Keratinocyte (primary cell): ENCODE data around the gene MARCHF9. TPM values are rescaled to one million over a fixed set of nuclear protein-coding genes. Genes with fewer than 3 reads are reported as not detected.

Source experiments
- DNase-seq: peaks from one replicate; pipeline ENCODE4 v3.0.0-alpha.2; 2011; ENCODE audit warnings: low read depth, missing footprints, low spot score
- FAIRE-seq: peaks from 2 replicates; lab custom pipeline; 2011; peaks lifted over from hg19 to GRCh38; lab: Jason Lieb, UNC
- H2AFZ ChIP-seq: 2 replicates; pipeline ENCODE4 v1.6.0; 2012; ENCODE audit warnings: low read length, control low read depth, inconsistent platforms; ENCODE audit not compliant: control insufficient read depth
- H3K27ac ChIP-seq: 2 replicates; pipeline ENCODE4 v1.5.1; 2011; ENCODE audit warnings: low read length; ENCODE audit not compliant: control insufficient read depth, insufficient read depth
- H3K27me3 ChIP-seq: 3 replicates; pipeline ENCODE4 v1.6.0; 2011; ENCODE audit warnings: low read length; ENCODE audit not compliant: control insufficient read depth, insufficient read depth; ENCODE audit errors: extremely low read depth
- H3K36me3 ChIP-seq, 2 experiments: 2 replicates in 1 of 2; 3 replicates in 1 of 2; pipeline ENCODE4 v1.5.1; 2011; ENCODE audit warnings: low read length in 2 of 2, mild to moderate bottlenecking in 1 of 2; ENCODE audit not compliant: control insufficient read depth in 2 of 2, insufficient read depth in 2 of 2; ENCODE audit errors: extremely low read depth in 1 of 2
- H3K4me1 ChIP-seq: 3 replicates; pipeline ENCODE4 v1.5.1; 2011; ENCODE audit warnings: low read length; ENCODE audit not compliant: control insufficient read depth, insufficient read depth; ENCODE audit errors: extremely low read depth
- H3K4me2 ChIP-seq: 3 replicates; pipeline ENCODE4 v1.6.0; 2011; ENCODE audit warnings: low read depth, low read length; ENCODE audit not compliant: control insufficient read depth, insufficient read depth; ENCODE audit errors: extremely low read depth
- H3K4me3 ChIP-seq, 3 experiments: fragments of 200-600 bp in 1 of 3; sonication (generic) in 1 of 3; 2 replicates in 2 of 3; 3 replicates in 1 of 3; pipeline ENCODE4 v1.5.1; 2011 to 2016; ENCODE audit warnings: low read length in 3 of 3, mild to moderate bottlenecking in 3 of 3, control low read depth in 2 of 3, inconsistent platforms in 1 of 3, low read depth in 1 of 3, mixed read lengths in 1 of 3, mixed run types in 1 of 3, moderate library complexity in 1 of 3; ENCODE audit not compliant: control insufficient read depth in 2 of 3, insufficient read depth in 2 of 3; ENCODE audit errors: extremely low read depth in 1 of 3
- H3K79me2 ChIP-seq: 2 replicates; pipeline ENCODE4 v1.6.0; 2012; ENCODE audit warnings: low read length; ENCODE audit not compliant: control insufficient read depth, insufficient read depth
- H3K9ac ChIP-seq: 3 replicates; pipeline ENCODE4 v1.6.0; 2011; ENCODE audit warnings: low read length; ENCODE audit not compliant: control insufficient read depth, insufficient read depth; ENCODE audit errors: extremely low read depth
- H3K9me1 ChIP-seq: 3 replicates; pipeline ENCODE4 v1.6.0; 2011; ENCODE audit warnings: low read length; ENCODE audit not compliant: control insufficient read depth, insufficient read depth; ENCODE audit errors: extremely low read depth
- H3K9me3 ChIP-seq: 2 replicates; pipeline ENCODE4 v1.5.1; 2012; ENCODE audit warnings: low read depth, low read length; ENCODE audit not compliant: control insufficient read depth
- H4K20me1 ChIP-seq: 3 replicates; pipeline ENCODE4 v1.6.0; 2011; ENCODE audit warnings: low read length; ENCODE audit not compliant: control insufficient read depth, insufficient read depth; ENCODE audit errors: extremely low read depth
- EZH2 ChIP-seq: IDR thresholded peaks from one replicate; pipeline ENCODE4 v1.6.1; 2012; ENCODE audit warnings: inconsistent platforms, mild to moderate bottlenecking, low read length, moderate library complexity
- dilution Hi-C: fragments of 300-500 bp; cut with MboI; formaldehyde crosslinking; loops from one replicate; pipeline ENCODE4 v1.7.0; 2020; ENCODE audit warnings: low sequenced_read_pairs; ENCODE audit not compliant: extremely low pct_ligation_motif_present
- polyA plus RNA-seq, 5 experiments: library from polyadenylated mRNA; depleted of rRNA in 3 of 5; stranded (reverse) in 3 of 5; stranded (forward) in 1 of 5; unstranded in 1 of 5; fragments of >200 nt; gene quantifications; 1 replicate in 1 of 5; 2 replicates in 3 of 5; 3 replicates in 1 of 5; pipeline versions ENCODE4 v1.2.1 to v1.2.3, GENCODE V29; 2011 to 2012; ENCODE audit warnings: missing spikeins in 2 of 5, low read depth in 1 of 5, low replicate concordance in 1 of 5
- TF ChIP-seq, protein P1 (sequence below), 3 experiments: IDR thresholded peaks in 1 of 3; conservative IDR thresholded peaks in 1 of 3; optimal IDR thresholded peaks in 1 of 3; 2 replicates in 2 of 3; 3 replicates in 1 of 3; pipeline versions ENCODE3 to v1.5.1; 2011; ENCODE audit warnings: low read length in 3 of 3, mild to moderate bottlenecking in 3 of 3, moderate library complexity in 2 of 3, control low read depth in 1 of 3, inconsistent platforms in 1 of 3; ENCODE audit not compliant: insufficient read depth in 2 of 3; ENCODE audit errors: extremely low read depth in 1 of 3

Gene MARCHF9
- polyA plus RNA-seq, 1 donor (not counting 4 experiments of a cell fraction or from before 2014, with no cell fraction given), result 10.9 TPM

DNA sequence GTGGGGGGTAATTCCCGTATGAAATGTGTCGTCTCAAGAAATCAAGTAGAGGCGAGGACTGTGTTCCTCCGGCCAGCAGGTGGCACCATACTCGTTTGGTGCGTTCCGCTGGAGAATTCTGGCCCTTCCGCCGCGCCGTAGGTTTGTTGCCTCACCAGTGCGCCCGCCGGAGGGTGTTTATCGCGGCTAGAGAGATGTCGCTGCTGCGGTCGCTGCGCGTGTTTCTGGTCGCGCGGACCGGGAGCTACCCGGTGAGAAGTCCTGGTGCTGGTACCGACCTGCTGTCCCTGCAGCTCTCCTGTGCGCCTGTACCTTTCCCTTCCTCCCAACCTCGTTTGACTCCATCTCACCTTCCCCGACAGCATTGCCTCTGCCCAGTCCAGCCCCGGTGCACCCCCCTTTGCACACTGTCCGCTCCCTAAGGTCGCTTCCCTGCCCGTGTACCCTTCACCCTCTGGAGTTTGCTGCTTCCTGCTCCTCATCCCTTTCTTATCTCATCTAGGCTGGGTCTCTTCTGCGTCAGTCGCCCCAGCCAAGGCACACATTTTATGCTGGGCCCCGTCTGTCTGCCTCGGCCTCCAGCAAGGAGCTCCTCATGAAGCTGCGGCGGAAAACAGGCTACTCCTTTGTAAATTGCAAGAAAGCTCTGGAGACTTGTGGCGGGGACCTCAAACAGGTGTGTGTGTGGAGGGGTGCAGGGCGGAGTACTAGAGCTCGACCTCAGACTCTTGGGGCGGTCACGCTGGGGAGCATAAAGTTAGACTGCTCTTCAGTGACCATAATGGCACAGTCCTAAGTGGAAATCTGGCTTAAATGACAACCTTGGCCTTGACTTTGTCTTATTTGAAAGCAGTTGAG, 27.9 kb downstream of the MARCHF9 start, which contains the start of gene TSFM:
TSFM (plus strand) TSS at position 180 of the 858 bp plus-strand sequence; CDS start at position 195, 15 bp downstream.
- Histone ChIP-seq H3K27me3 (no peaks in the 10 kb centered on the region), H3K4me1 (peaks cover 8% of the 10 kb centered on the region), H3K79me2 (peaks cover 16% of the 10 kb centered on the region), H3K27ac (peak within 1 kb of the TSS; percentile 75), H3K9me3 (no peaks in the 10 kb centered on the region), H3K9ac (peak within 1 kb of the TSS; percentile 86), H3K9me1 (no peaks in the 10 kb centered on the region), H3K36me3 (peaks cover 10 to 14% of the 10 kb centered on the region in 2 experiments), H2AFZ (peak within 1 kb of the TSS; percentile 78), H3K4me3 (peak within 1 kb of the TSS; percentile 80 to 100 (median 99)), H3K4me2 (peak within 1 kb of the TSS; percentile 97), H4K20me1 (no peaks in the 10 kb centered on the region)
- FAIRE-seq (peak; percentile 29), DNase-seq (no peak)
- dilution Hi-C loops, result no loop called here
- TF ChIP-seq EZH2, result no peak
- TF ChIP-seq, protein P1, sequence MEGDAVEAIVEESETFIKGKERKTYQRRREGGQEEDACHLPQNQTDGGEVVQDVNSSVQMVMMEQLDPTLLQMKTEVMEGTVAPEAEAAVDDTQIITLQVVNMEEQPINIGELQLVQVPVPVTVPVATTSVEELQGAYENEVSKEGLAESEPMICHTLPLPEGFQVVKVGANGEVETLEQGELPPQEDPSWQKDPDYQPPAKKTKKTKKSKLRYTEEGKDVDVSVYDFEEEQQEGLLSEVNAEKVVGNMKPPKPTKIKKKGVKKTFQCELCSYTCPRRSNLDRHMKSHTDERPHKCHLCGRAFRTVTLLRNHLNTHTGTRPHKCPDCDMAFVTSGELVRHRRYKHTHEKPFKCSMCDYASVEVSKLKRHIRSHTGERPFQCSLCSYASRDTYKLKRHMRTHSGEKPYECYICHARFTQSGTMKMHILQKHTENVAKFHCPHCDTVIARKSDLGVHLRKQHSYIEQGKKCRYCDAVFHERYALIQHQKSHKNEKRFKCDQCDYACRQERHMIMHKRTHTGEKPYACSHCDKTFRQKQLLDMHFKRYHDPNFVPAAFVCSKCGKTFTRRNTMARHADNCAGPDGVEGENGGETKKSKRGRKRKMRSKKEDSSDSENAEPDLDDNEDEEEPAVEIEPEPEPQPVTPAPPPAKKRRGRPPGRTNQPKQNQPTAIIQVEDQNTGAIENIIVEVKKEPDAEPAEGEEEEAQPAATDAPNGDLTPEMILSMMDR (optimal IDR thresholded peaks at IDR 0.05 in 1 of 3, IDR thresholded peaks at IDR 0.05 in 1 of 3, conservative IDR thresholded peaks at IDR 0.05 in 1 of 3; ENCODE audit: extremely low read depth in 1 of 3, insufficient read depth in 2 of 3, low read length in 3 of 3), result peak; percentile 92 to 99 (median 97)

GRCh38 chr12:57783466-57783801, 28.5 kb downstream of the MARCHF9 start:
- H3K9ac ChIP-seq, result peak overlapping the region; percentile 86

More at GRCh38 chr12:57783466-57783801, 28.5 kb downstream of the MARCHF9 start:
- H2AFZ ChIP-seq, result peak overlapping the region; percentile 78
- H3K27ac ChIP-seq, result peak overlapping the region; percentile 75
- H3K36me3 ChIP-seq, result peaks cover 10 to 16% of the 10 kb centered on the region in 2 experiments
- peak overlapping the region; percentile 80 to 100 (median 99) for H3K4me3 ChIP-seq
- peak overlapping the region; percentile 97 for H3K4me2 ChIP-seq
- FAIRE-seq, result no peak
- dilution Hi-C loops, result no loop called here
- H4K20me1 ChIP-seq, result no peaks in the 10 kb centered on the region
- no peaks in the 10 kb centered on the region for H3K9me1 ChIP-seq
- TF ChIP-seq, protein P1 (optimal IDR thresholded peaks at IDR 0.05 in 1 of 3, IDR thresholded peaks at IDR 0.05 in 1 of 3, conservative IDR thresholded peaks at IDR 0.05 in 1 of 3; ENCODE audit: extremely low read depth in 1 of 3, insufficient read depth in 2 of 3, low read length in 3 of 3), result no peak
- no peak for TF ChIP-seq EZH2
- no peak for DNase-seq
- no peaks in the 10 kb centered on the region for H3K27me3 ChIP-seq
- H3K9me3 ChIP-seq, result no peaks in the 10 kb centered on the region
- peaks cover 8% of the 10 kb centered on the region for H3K4me1 ChIP-seq
- H3K79me2 ChIP-seq, result peaks cover 16% of the 10 kb centered on the region
